Inflammatory macrophage treated with lipopolysaccharide for 1 hour (primary cell): ENCODE data around the gene RCOR1.
A peak's percentile ranks its signal among the peaks of the same experiment; 100 is the strongest.

ENCODE experiments used
- DNase-seq, 2 donors: peaks; one replicate each; pipeline ENCODE4 v3.0.0-alpha.2; 2020 to 2022

Gene RCOR1

GRCh38 chr14:102684298-102684663 is 91.8 kb downstream of the RCOR1 start:
- DNase-seq = no peak

GRCh38 chr14:102686196-102686801 is 93.8 kb downstream of the RCOR1 start:
- no peak for DNase-seq

GRCh38 chr14:102688290-102688689 is 95.8 kb downstream of the RCOR1 start:
- peak; percentile 51 to 70 for DNase-seq

- no peak for DNase-seq
Measured at GRCh38 chr14:102690509-102691286, 98.2 kb downstream of the RCOR1 start.

- DNase-seq = no peak
Measured at GRCh38 chr14:102691763-102692162, 99.3 kb downstream of the RCOR1 start.

- no peak for DNase-seq
Measured at GRCh38 chr14:102692334-102692733, 99.9 kb downstream of the RCOR1 start.

- no peak for DNase-seq
Measured at GRCh38 chr14:102693006-102693755, 100.7 kb downstream of the RCOR1 start.

- peak; percentile 48 to 94 for DNase-seq
Measured at GRCh38 chr14:102694530-102695166, 102.2 kb downstream of the RCOR1 start.

- DNase-seq = no peak
Measured at GRCh38 chr14:102695167-102695555, 102.7 kb downstream of the RCOR1 start.

- no peak for DNase-seq
Measured at GRCh38 chr14:102696332-102696731, 103.9 kb downstream of the RCOR1 start.

- no peak for DNase-seq
Measured at GRCh38 chr14:102696856-102697495, 104.5 kb downstream of the RCOR1 start.

- DNase-seq = no peak
Measured at GRCh38 chr14:102697501-102697900, 105.1 kb downstream of the RCOR1 start.

- DNase-seq = no peak
Measured at GRCh38 chr14:102699416-102700110, 107.1 kb downstream of the RCOR1 start.

GRCh38 chr14:102708494-102708893 is 116.0 kb downstream of the RCOR1 start:
- no peak for DNase-seq

GRCh38 chr14:102711207-102711606 is 118.8 kb downstream of the RCOR1 start:
- DNase-seq = no peak

- no peak for DNase-seq
Measured at GRCh38 chr14:102711946-102712345, 119.5 kb downstream of the RCOR1 start.

- no peak for DNase-seq
Measured at GRCh38 chr14:102717276-102717675, 124.8 kb downstream of the RCOR1 start.

GRCh38 chr14:102722646-102723045 is 130.2 kb downstream of the RCOR1 start:
- DNase-seq = no peak

- DNase-seq = no peak
Measured at GRCh38 chr14:102723650-102724049, 131.2 kb downstream of the RCOR1 start.

GRCh38 chr14:102726191-102726949 is 133.9 kb downstream of the RCOR1 start:
- no peak for DNase-seq

- no peak for DNase-seq
Measured at GRCh38 chr14:102727336-102728095, 135.1 kb downstream of the RCOR1 start.
